ENCODE data around the gene CCDC201.
"Not testable (repeated sequence)": the region's sequence is repeated elsewhere in the genome, so short reads cannot be mapped to it uniquely, and the experiment has no call there.

- TF ChIP-seq CTCF (IDR thresholded peaks at IDR 0.05); REST (IDR thresholded peaks at IDR 0.05; ENCODE audit: insufficient read depth in 1 of 2, low read depth in 2 of 2, low read length in 1 of 2); POLR2AphosphoS5 (IDR thresholded peaks at IDR 0.05; ENCODE audit: low read depth, low read length); TCF7L2 (IDR thresholded peaks at IDR 0.05; ENCODE audit: low read depth, low read length): not testable (repeated sequence)
Observed at GRCh38 chr7:45814216-45815118, 58.4 kb downstream of the CCDC201 start.

Measured in Panc1 (cell line).